ENCODE results near the gene MCCD1. TPM values are rescaled to one million over a fixed set of nuclear protein-coding genes. Genes with fewer than 3 reads are reported as not detected.
"Not testable (repeated sequence)": the region's sequence is repeated elsewhere in the genome, so short reads cannot be mapped to it uniquely, and the experiment has no call there.

Gene MCCD1
- total RNA-seq, 2 experiments from 2014 or later: not detected

GRCh38 chr6:31502586-31502985 lies 26.2 kb upstream of the MCCD1 start:
- Histone ChIP-seq H3K9me3 (ENCODE audit: control insufficient read depth in 1 of 2, insufficient read depth in 1 of 2, low read length in 2 of 2) (no peaks in the 10 kb centered on the region), H3K27me3 (ENCODE audit: control insufficient read depth in 1 of 2, insufficient read depth in 2 of 2, low read length in 2 of 2) (no peaks in the 10 kb centered on the region), H3K36me3 (ENCODE audit: insufficient read depth, low read length) (peaks cover 29% of the 10 kb centered on the region), H3K27ac (ENCODE audit: low read depth in 1 of 2, low read length in 2 of 2) (no peak overlapping the region), H3K4me1 (ENCODE audit: insufficient read depth, low read length) (peaks cover 21% of the 10 kb centered on the region), H3K4me3 (ENCODE audit: low read length) (no peak overlapping the region)
- no peak for TF ChIP-seq CTCF (IDR thresholded peaks at IDR 0.05)
- ATAC-seq (ENCODE audit: poor library complexity) (no peak), DNase-seq (no peak)
- intact Hi-C loops (cut with DNase I, micrococcal nuclease): no loop called here
- H3K9me3 Mint-ChIP-seq: no peaks in the 10 kb centered on the region
- H3K36me3 Mint-ChIP-seq (ENCODE audit: low read depth): peaks cover 25% of the 10 kb centered on the region
- peak overlapping the region; percentile 30 for H3K4me3 Mint-ChIP-seq
- no peak overlapping the region for H3K27ac Mint-ChIP-seq
- no peaks in the 10 kb centered on the region for H3K27me3 Mint-ChIP-seq
- POLR2A ChIA-PET: no interaction called here
- H3K4me1 Mint-ChIP-seq (ENCODE audit: low read depth): peaks cover 50% of the 10 kb centered on the region
- CTCF ChIA-PET: no interaction called here

- H3K27me3 Mint-ChIP-seq; POLR2A ChIA-PET; intact Hi-C loops (cut with DNase I, micrococcal nuclease); H3K27ac Mint-ChIP-seq; CTCF ChIA-PET; H3K9me3 ChIP-seq (ENCODE audit: control insufficient read depth in 1 of 2, insufficient read depth in 1 of 2, low read length in 2 of 2); H3K4me1 ChIP-seq (ENCODE audit: insufficient read depth, low read length); H3K4me3 ChIP-seq (ENCODE audit: low read length); H3K4me3 Mint-ChIP-seq; H3K27ac ChIP-seq (ENCODE audit: low read depth in 1 of 2, low read length in 2 of 2); H3K27me3 ChIP-seq (ENCODE audit: control insufficient read depth in 1 of 2, insufficient read depth in 2 of 2, low read length in 2 of 2); DNase-seq; H3K9me3 Mint-ChIP-seq; H3K4me1 Mint-ChIP-seq (ENCODE audit: low read depth); ATAC-seq (ENCODE audit: poor library complexity): not testable (repeated sequence)
- peaks cover 53% of the 10 kb centered on the region for H3K36me3 Mint-ChIP-seq (ENCODE audit: low read depth)
- H3K36me3 ChIP-seq (ENCODE audit: insufficient read depth, low read length): peaks cover 63% of the 10 kb centered on the region
Observed at GRCh38 chr6:31509036-31509435, 19.7 kb upstream of the MCCD1 start.

- CTCF ChIA-PET: no interaction called here
- peaks cover 60% of the 10 kb centered on the region for H3K36me3 ChIP-seq (ENCODE audit: insufficient read depth, low read length)
- POLR2A ChIA-PET: no interaction called here
- H3K27me3 ChIP-seq (ENCODE audit: control insufficient read depth in 1 of 2, insufficient read depth in 2 of 2, low read length in 2 of 2): no peaks in the 10 kb centered on the region
- peaks cover 49% of the 10 kb centered on the region for H3K36me3 Mint-ChIP-seq (ENCODE audit: low read depth)
- no peak for TF ChIP-seq CTCF (IDR thresholded peaks at IDR 0.05)
- H3K4me3 ChIP-seq (ENCODE audit: low read length): no peak overlapping the region
- peaks cover 6% of the 10 kb centered on the region for H3K4me1 Mint-ChIP-seq (ENCODE audit: low read depth)
- no peaks in the 10 kb centered on the region for H3K27me3 Mint-ChIP-seq
- no peak overlapping the region for H3K4me3 Mint-ChIP-seq
- H3K27ac ChIP-seq (ENCODE audit: low read depth in 1 of 2, low read length in 2 of 2): no peak overlapping the region
- no peaks in the 10 kb centered on the region for H3K9me3 Mint-ChIP-seq
- H3K9me3 ChIP-seq (ENCODE audit: control insufficient read depth in 1 of 2, insufficient read depth in 1 of 2, low read length in 2 of 2): no peaks in the 10 kb centered on the region
- intact Hi-C loops (cut with DNase I, micrococcal nuclease): no loop called here
- no peaks in the 10 kb centered on the region for H3K4me1 ChIP-seq (ENCODE audit: insufficient read depth, low read length)
- DNase-seq: no peak
- no peak overlapping the region for H3K27ac Mint-ChIP-seq
- no peak for ATAC-seq (ENCODE audit: poor library complexity)
Observed at GRCh38 chr6:31510007-31510406, 18.8 kb upstream of the MCCD1 start.

- no peak overlapping the region for H3K27ac Mint-ChIP-seq
- Histone ChIP-seq H3K36me3 (ENCODE audit: insufficient read depth, low read length) (peaks cover 24% of the 10 kb centered on the region), H3K9me3 (ENCODE audit: control insufficient read depth in 1 of 2, insufficient read depth in 1 of 2, low read length in 2 of 2) (no peaks in the 10 kb centered on the region), H3K27ac (ENCODE audit: low read depth in 1 of 2, low read length in 2 of 2) (no peak overlapping the region), H3K4me1 (ENCODE audit: insufficient read depth, low read length) (no peaks in the 10 kb centered on the region), H3K4me3 (ENCODE audit: low read length) (no peak overlapping the region), H3K27me3 (ENCODE audit: control insufficient read depth in 1 of 2, insufficient read depth in 2 of 2, low read length in 2 of 2) (no peaks in the 10 kb centered on the region)
- ChIA-PET POLR2A (no interaction called here), CTCF (no interaction called here)
- intact Hi-C loops (cut with DNase I, micrococcal nuclease): no loop called here
- H3K27me3 Mint-ChIP-seq: no peaks in the 10 kb centered on the region
- H3K4me1 Mint-ChIP-seq (ENCODE audit: low read depth): no peaks in the 10 kb centered on the region
- H3K9me3 Mint-ChIP-seq: no peaks in the 10 kb centered on the region
- ATAC-seq (ENCODE audit: poor library complexity) (no peak), DNase-seq (no peak)
- TF ChIP-seq CTCF (IDR thresholded peaks at IDR 0.05): no peak
- peaks cover 24% of the 10 kb centered on the region for H3K36me3 Mint-ChIP-seq (ENCODE audit: low read depth)
- no peak overlapping the region for H3K4me3 Mint-ChIP-seq
Observed at GRCh38 chr6:31513456-31514165, 15.2 kb upstream of the MCCD1 start.

Measured in CD4-positive, alpha-beta T cell (primary cell).